ENCODE results near the gene SPPL3. TPM values are rescaled to one million over a fixed set of nuclear protein-coding genes. Genes with fewer than 3 reads are reported as not detected.

Gene SPPL3
- total and polyA plus RNA-seq, 4 donors: 14.2 to 52.3 (median 29.6) TPM

- TF ChIP-seq, protein P1, sequence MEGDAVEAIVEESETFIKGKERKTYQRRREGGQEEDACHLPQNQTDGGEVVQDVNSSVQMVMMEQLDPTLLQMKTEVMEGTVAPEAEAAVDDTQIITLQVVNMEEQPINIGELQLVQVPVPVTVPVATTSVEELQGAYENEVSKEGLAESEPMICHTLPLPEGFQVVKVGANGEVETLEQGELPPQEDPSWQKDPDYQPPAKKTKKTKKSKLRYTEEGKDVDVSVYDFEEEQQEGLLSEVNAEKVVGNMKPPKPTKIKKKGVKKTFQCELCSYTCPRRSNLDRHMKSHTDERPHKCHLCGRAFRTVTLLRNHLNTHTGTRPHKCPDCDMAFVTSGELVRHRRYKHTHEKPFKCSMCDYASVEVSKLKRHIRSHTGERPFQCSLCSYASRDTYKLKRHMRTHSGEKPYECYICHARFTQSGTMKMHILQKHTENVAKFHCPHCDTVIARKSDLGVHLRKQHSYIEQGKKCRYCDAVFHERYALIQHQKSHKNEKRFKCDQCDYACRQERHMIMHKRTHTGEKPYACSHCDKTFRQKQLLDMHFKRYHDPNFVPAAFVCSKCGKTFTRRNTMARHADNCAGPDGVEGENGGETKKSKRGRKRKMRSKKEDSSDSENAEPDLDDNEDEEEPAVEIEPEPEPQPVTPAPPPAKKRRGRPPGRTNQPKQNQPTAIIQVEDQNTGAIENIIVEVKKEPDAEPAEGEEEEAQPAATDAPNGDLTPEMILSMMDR (IDR thresholded peaks at IDR 0.05; ENCODE audit: control extremely low read depth, extremely low read depth): no peak
- DNase-seq (no peak), ATAC-seq (ENCODE audit: insufficient read depth, low FRiP score) (no peak)
- Histone ChIP-seq H3K9me3 (ENCODE audit: control insufficient read depth in 4 of 4, insufficient read depth in 3 of 4, low read length in 3 of 4) (no peaks in the 10 kb centered on the region), H3K27ac (ENCODE audit: low read depth in 1 of 2, low read length in 1 of 2) (no peak overlapping the region), H3K27me3 (ENCODE audit: control insufficient read depth in 3 of 3, insufficient read depth in 3 of 3, low read length in 2 of 3) (no peaks in the 10 kb centered on the region), H3K9ac (ENCODE audit: insufficient read depth in 1 of 2, low read length in 2 of 2) (no peak overlapping the region), H3K4me1 (ENCODE audit: control insufficient read depth in 5 of 5, insufficient read depth in 5 of 5, low read length in 5 of 5) (peaks cover 0 to 18% (median 0%) of the 10 kb centered on the region in 5 donors), H3K36me3 (ENCODE audit: control insufficient read depth in 4 of 4, insufficient read depth in 4 of 4, low read length in 4 of 4) (no peaks in the 10 kb centered on the region), H3K4me3 (no peak overlapping the region)
- 93 to 96% methylated on average over 1 of the region's 1 CpG for WGBS, 2 donors
Observed at GRCh38 chr12:120862664-120863063, 41.5 kb downstream of the SPPL3 start.

DNA sequence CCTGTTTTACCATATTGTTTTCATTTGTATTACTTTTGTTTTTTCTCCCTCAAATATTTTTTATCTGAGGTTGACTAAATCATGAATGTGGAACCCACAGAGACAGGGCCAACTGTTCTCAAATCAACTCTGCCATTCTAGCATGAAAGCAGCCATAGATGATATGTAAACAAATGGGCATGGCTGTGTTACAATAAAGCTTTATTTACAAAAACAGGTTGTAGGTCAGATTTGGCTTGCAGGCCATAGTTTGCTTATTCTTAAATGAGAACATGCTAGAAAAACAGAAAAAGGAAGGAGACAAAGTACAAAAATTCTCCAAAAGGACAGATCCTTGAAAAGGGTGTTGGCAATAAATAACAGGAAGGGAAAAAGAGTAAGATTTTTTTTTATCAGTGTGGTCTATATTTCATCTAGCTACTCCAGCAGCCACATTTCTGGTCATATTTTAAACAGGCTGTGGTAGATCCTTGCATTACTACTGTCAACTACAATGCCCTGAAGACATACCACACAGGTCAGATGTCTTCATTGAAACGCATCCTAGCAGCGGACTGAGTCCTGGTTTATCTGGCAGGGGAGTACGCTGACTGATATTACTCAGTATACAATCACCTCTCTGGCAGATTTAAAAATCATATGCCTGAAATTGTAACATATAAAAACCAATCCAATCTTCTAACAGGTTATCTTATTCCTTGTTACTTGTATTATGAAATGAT lies 42.9 kb downstream of the SPPL3 start:
- no peak overlapping the region for H3K27ac ChIP-seq (ENCODE audit: low read depth in 1 of 2, low read length in 1 of 2)

GRCh38 chr12:120858306-120859088 lies 45.7 kb downstream of the SPPL3 start:
- Histone ChIP-seq H3K36me3 (ENCODE audit: control insufficient read depth in 4 of 4, insufficient read depth in 4 of 4, low read length in 4 of 4) (no peaks in the 10 kb centered on the region), H3K27me3 (ENCODE audit: control insufficient read depth in 3 of 3, insufficient read depth in 3 of 3, low read length in 2 of 3) (no peaks in the 10 kb centered on the region), H3K4me3 (no peak overlapping the region), H3K4me1 (ENCODE audit: control insufficient read depth in 5 of 5, insufficient read depth in 5 of 5, low read length in 5 of 5) (peaks cover 0 to 22% (median 0%) of the 10 kb centered on the region in 5 donors), H3K9ac (ENCODE audit: insufficient read depth in 1 of 2, low read length in 2 of 2) (no peak overlapping the region), H3K9me3 (ENCODE audit: control insufficient read depth in 4 of 4, insufficient read depth in 3 of 4, low read length in 3 of 4) (no peaks in the 10 kb centered on the region), H3K27ac (ENCODE audit: low read depth in 1 of 2, low read length in 1 of 2) (no peak overlapping the region)
- no peak for DNase-seq
- 93 to 96% methylated on average over 13 of the region's 13 CpGs for WGBS, 2 donors
- TF ChIP-seq, protein P1 (IDR thresholded peaks at IDR 0.05; ENCODE audit: control extremely low read depth, extremely low read depth): no peak
- ATAC-seq (ENCODE audit: insufficient read depth, low FRiP score): no peak

More for the DNA sequence above, 42.9 kb downstream of the SPPL3 start:
- no peaks in the 10 kb centered on the region for H3K9me3 ChIP-seq (ENCODE audit: control insufficient read depth in 4 of 4, insufficient read depth in 3 of 4, low read length in 3 of 4)
- WGBS, 2 donors: 98 to 99% methylated on average over 3 of the region's 3 CpGs
- no peak overlapping the region for H3K4me3 ChIP-seq
- TF ChIP-seq, protein P1 (IDR thresholded peaks at IDR 0.05; ENCODE audit: control extremely low read depth, extremely low read depth): no peak
- ATAC-seq (ENCODE audit: insufficient read depth, low FRiP score) (no peak), DNase-seq (no peak)
- H3K27me3 ChIP-seq (ENCODE audit: control insufficient read depth in 3 of 3, insufficient read depth in 3 of 3, low read length in 2 of 3): no peaks in the 10 kb centered on the region
- no peak overlapping the region for H3K9ac ChIP-seq (ENCODE audit: insufficient read depth in 1 of 2, low read length in 2 of 2)
- H3K4me1 ChIP-seq (ENCODE audit: control insufficient read depth in 5 of 5, insufficient read depth in 5 of 5, low read length in 5 of 5): peaks cover 0 to 23% (median 0%) of the 10 kb centered on the region in 5 donors
- no peaks in the 10 kb centered on the region for H3K36me3 ChIP-seq (ENCODE audit: control insufficient read depth in 4 of 4, insufficient read depth in 4 of 4, low read length in 4 of 4)
